ENCODE data around the gene PELI3. TPM values are rescaled to one million over a fixed set of nuclear protein-coding genes. Genes with fewer than 3 reads are reported as not detected.

The PELI3 gene
- total and polyA plus RNA-seq, 2 of the 8 experiments (the other 6 are each of a cell fraction or from before 2014, with no cell fraction given) = 5.2 to 7.6 TPM

GRCh38 chr11:66462911-66463310 lies 3.8 kb upstream of the PELI3 start:
- Histone ChIP-seq H3K4me3 (ENCODE audit: extremely low read depth in 1 of 4, insufficient read depth in 2 of 4, low read depth in 3 of 4, low read length in 4 of 4) (no peak overlapping the region), H3K79me1 (ENCODE audit: low read depth, low read length) (no peaks in the 10 kb centered on the region), H3K4me2 (ENCODE audit: insufficient read depth in 1 of 2, low read depth in 2 of 2, low read length in 2 of 2) (no peak overlapping the region), H3K9ac (replicated peaks in 1 of 4; ENCODE audit: extremely low read depth in 1 of 4, low read depth in 3 of 4, low read length in 3 of 4) (no peak overlapping the region), H2BK5ac (ENCODE audit: low read depth, low read length) (no peak overlapping the region), H3K23ac (ENCODE audit: insufficient read length) (no peak overlapping the region), H2BK20ac (ENCODE audit: low read length) (no peak overlapping the region), H4K5ac (ENCODE audit: insufficient read length, low read depth, low read length) (no peak overlapping the region), H3K27me3 (replicated peaks in 1 of 4; ENCODE audit: control insufficient read depth in 3 of 4, extremely low read depth in 1 of 4, insufficient read depth in 3 of 4, low read length in 3 of 4) (no peaks in the 10 kb centered on the region), H3K14ac (ENCODE audit: insufficient read length) (no peak overlapping the region), H3K4me1 (replicated peaks in 1 of 4; ENCODE audit: control insufficient read depth in 3 of 4, insufficient read depth in 4 of 4, low read length in 3 of 4) (peaks cover 3 to 18% (median 12%) of the 10 kb centered on the region in 4 experiments), H2BK15ac (ENCODE audit: low read length) (no peak overlapping the region), H4K8ac (ENCODE audit: extremely low read depth, insufficient read depth, low read length) (no peak overlapping the region), H3K27ac (ENCODE audit: low read depth, low read length) (no peak overlapping the region), H4K91ac (replicated peaks; ENCODE audit: insufficient read length, low read length) (no peak overlapping the region), H3K23me2 (ENCODE audit: low read depth, low read length) (peaks cover 13% of the 10 kb centered on the region), H2BK12ac (ENCODE audit: low read depth, low read length) (no peak overlapping the region), H2AK5ac (ENCODE audit: low read depth, low read length) (no peak overlapping the region), H2AFZ (ENCODE audit: low read length) (no peak overlapping the region), H3K18ac (ENCODE audit: extremely low read depth, low read length) (no peak overlapping the region), H3K4ac (replicated peaks; ENCODE audit: insufficient read length, low read depth, low read length) (no peak overlapping the region), H3K9me3 (ENCODE audit: insufficient read depth in 2 of 2, low read depth in 1 of 2, low read length in 1 of 2) (peaks cover 4% of the 10 kb centered on the region in 2 experiments; a peak in 2 of 4 replicates), H3K56ac (replicated peaks; ENCODE audit: insufficient read length, low read depth, low read length) (no peak overlapping the region), H3K36me3 (ENCODE audit: control insufficient read depth in 2 of 4, insufficient read depth in 4 of 4, low read length in 3 of 4) (no peaks in the 10 kb centered on the region; a peak in 1 of 8 replicates), H3K79me2 (ENCODE audit: control insufficient read depth in 1 of 2, insufficient read depth in 2 of 2, low read length in 2 of 2) (no peaks in the 10 kb centered on the region), H4K20me1 (replicated peaks in 1 of 2; ENCODE audit: control insufficient read depth in 1 of 2, insufficient read depth in 2 of 2, low read length in 2 of 2) (no peaks in the 10 kb centered on the region), H2BK120ac (replicated peaks; ENCODE audit: low read depth, low read length) (no peak overlapping the region)
- POLR2A ChIA-PET (ENCODE audit: partially characterized antibody) = interaction anchor here (1.2 kb wide), 1 partner anchor 17 kb away, joined by 3 read pairs; the partner anchor contains the start of gene DPP3
- no peak for FAIRE-seq
- CTCF ChIA-PET (ENCODE audit: partially characterized antibody) = interaction anchor here (1.0 to 2.3 kb wide), 4 partner anchors 24 to 215 kb away, joined by 3 to 11 read pairs (median 7); partner anchors contain the start of genes MRPL11 and RBM4B
- TF ChIP-seq TAF7 (optimal IDR thresholded peaks at IDR 0.05; ENCODE audit: borderline replicate concordance, low read depth, low read length) = no peak
- TF ChIP-seq PHF8 (conservative IDR thresholded peaks at IDR 0.05; ENCODE audit: low read depth, low read length) = no peak
- TF ChIP-seq TBP (IDR thresholded peaks at IDR 0.05; ENCODE audit: low read depth, low read length) = no peak
- no peak for TF ChIP-seq BRCA1 (IDR thresholded peaks at IDR 0.05; ENCODE audit: low read depth, low read length)
- TF ChIP-seq TEAD4 (IDR thresholded peaks at IDR 0.05; ENCODE audit: low read depth, low read length) = no peak
- no peak for TF ChIP-seq USF2 (IDR thresholded peaks at IDR 0.05; ENCODE audit: low read length)
- TF ChIP-seq KDM5A (IDR thresholded peaks at IDR 0.05; ENCODE audit: low read length) = no peak
- no peak for TF ChIP-seq ATF3 (IDR thresholded peaks at IDR 0.05; ENCODE audit: insufficient read depth, low read depth, low read length)
- TF ChIP-seq SIRT6 (IDR thresholded peaks at IDR 0.05; ENCODE audit: low read length) = no peak
- no peak for TF ChIP-seq HDAC6 (IDR thresholded peaks at IDR 0.05; ENCODE audit: low read depth, low read length)
- no peak for TF ChIP-seq SRF (IDR thresholded peaks at IDR 0.05; ENCODE audit: low read depth, low read length)
- TF ChIP-seq YY1 (IDR thresholded peaks at IDR 0.05; ENCODE audit: low read depth, low read length) = no peak
- TF ChIP-seq POLR2A (IDR thresholded peaks at IDR 0.05; ENCODE audit: control extremely low read depth in 1 of 2, low read depth in 2 of 2, low read length in 2 of 2) = no peak
- TF ChIP-seq POU5F1 (IDR thresholded peaks at IDR 0.05; ENCODE audit: low read depth, low read length) = no peak
- DNase-seq (ENCODE audit: low read depth in 1 of 2, low spot score in 2 of 2) = no peak
- WGBS, 2 experiments (ENCODE audit: extremely low coverage in 1 of 2, insufficient coverage in 1 of 2, insufficient read length in 1 of 2, insufficient replicate concordance in 2 of 2, low coverage in 1 of 2, low lambda C conversion rate in 2 of 2, missing lambda C conversion rate in 1 of 2) = 97% methylated on average over 3 of the region's 3 CpGs; no CpG with 5 or more reads in 1 of the 2 experiments
